NCI-H1436 treated with DMSO at 0.1 percent for 48 hours (cell line): ENCODE results near the gene PRIMA1.

Source experiments
- DNase-seq: peaks from one replicate; lab custom pipeline; 2025; lab: John Stamatoyannopoulos, UW

Gene PRIMA1

DNA sequence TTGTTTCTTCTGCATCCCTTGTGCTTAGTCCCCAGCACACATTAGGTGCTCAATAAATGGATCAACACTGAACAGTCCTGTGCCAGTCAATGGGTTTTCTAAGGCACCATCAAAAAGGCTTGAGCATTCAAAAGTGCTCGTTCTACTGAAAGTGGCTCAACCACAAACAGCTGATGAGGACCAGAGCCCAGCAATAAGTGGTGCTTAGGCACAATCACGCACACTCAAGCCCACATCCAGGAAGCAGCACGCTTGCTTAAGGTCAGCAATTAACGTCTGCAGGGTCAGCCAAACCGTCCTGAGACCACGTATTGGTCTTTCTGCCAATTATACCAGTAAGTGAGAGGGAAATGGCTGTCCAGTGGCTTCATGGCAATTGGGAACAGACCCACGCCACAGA is 56.5 kb downstream of the PRIMA1 start:
- DNase-seq, result no peak

DNA sequence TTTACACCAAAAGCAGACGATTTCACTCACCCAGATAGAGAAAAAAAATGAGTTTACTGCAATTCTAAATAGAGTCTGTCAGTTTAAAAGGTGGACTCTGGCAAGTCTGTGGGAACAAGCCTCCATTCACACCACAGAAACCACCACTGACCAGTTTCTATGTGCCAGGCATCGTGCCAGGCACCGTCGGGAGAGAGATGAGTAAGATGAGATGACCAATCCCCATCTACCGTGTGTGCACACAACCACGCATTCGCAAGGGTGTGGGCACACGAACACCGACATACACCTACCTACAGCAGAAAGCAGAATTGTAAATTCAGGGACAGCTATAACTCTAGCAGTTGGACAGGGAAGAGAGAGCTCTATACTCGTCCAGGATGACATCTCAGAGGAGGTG is 58.3 kb downstream of the PRIMA1 start:
- DNase-seq, result no peak

DNA sequence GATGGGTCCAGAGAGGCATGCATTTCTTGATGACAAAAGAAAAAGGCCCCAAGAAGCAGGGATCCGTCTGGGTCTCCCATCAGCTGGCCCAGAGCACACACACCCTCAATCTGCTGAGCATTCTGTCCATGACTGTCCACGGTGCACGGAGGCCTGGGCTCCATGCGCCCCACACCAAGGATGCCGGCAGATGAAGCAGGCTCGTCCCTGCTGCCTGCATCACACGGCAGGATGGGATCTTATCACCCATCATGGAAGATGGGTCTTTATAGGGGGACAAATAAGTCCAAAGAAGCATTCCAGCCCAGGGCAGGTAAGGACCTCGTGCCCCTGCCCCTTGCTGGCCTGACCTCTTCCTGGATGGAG is 59.7 kb downstream of the PRIMA1 start:
- DNase-seq, result no peak

DNA sequence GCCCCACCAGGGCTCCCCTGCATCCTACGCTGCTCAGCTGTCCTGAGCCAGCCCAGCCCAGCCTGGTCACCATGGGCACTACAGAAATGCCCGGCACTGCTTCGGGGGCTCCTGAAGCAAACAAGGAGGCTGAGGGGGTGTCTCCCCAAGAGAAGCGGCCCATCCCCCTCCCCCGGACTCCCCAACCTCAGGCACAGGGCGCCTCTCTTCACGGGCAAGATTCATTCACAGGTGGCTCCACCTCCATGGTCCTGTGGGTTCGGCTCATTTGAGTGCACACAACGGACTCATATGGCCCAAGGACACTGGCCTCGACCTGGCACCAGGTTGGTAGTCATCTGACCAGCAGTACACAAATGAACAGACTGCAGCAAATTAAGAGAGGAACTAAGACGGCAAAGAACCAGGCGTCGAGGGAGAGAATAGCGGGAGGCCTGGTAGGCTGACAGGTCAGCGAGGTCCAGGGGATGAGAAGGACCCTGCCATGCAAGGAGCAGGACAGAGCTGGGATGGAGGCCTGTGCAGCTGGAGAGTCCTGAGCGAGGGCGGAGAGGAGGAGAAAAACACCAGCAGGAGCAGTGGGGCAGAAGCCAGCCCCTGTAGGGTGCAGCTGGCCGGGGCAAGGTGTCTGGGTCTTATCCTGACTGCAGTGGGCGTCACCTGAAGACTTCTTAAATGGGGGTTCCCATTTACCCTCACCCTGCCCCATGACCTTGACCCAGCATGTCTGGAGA is 60.2 kb downstream of the PRIMA1 start:
- no peak for DNase-seq

DNA sequence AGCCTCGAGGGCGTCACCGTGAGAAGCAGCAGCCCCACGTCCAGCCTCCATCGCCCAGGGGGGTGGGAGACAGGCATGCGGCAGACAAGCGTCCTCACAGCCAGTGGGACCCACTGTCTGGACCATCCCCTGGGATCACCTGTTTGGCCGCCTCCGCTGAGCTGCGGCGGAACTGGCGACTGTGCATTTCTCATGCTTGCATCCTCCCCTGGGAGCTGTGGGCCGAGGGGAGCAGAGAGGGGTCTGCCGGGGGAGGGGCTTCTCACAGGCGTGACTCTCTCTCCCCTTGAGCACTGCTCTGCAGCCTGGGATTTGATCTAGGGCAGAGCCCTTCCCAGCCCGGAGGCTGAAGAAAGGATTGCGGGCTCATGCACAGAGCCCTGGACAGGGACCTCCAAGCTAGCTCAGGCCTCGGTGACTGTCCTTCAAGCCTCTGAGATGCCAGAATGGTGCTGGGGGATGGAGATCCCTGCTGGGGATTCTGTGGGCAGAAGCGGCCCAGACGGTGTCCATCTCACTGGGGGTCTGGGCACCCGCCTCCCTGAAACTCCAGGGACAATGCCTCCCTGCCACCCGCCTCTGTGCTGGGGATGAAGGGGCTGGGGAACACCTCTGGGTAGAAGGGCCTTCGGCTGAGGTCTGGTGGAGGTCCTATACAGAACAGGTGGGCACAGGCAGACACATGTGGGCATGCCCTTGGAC is 61.1 kb downstream of the PRIMA1 start:
- DNase-seq, result no peak

DNA sequence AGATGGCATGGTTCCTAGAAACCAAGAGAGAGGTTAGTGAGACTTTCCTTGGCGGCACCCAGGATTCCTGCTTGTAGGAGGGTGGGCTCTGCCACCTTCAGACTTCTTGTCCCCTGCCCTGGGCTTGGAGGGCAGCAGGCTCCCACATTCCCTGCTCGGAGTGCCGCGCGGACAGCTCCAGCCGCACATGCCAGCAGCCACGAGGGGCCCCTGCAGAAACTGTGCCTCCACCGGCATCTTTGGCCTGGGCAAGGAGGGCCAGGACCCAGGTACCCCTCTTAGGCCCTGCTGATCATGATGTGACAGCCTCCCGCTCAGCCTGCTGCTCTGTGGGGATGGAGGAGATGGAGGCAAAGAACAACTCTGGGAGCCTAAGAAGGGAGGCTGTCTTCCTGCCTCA is 62.3 kb downstream of the PRIMA1 start:
- DNase-seq, result no peak

DNA sequence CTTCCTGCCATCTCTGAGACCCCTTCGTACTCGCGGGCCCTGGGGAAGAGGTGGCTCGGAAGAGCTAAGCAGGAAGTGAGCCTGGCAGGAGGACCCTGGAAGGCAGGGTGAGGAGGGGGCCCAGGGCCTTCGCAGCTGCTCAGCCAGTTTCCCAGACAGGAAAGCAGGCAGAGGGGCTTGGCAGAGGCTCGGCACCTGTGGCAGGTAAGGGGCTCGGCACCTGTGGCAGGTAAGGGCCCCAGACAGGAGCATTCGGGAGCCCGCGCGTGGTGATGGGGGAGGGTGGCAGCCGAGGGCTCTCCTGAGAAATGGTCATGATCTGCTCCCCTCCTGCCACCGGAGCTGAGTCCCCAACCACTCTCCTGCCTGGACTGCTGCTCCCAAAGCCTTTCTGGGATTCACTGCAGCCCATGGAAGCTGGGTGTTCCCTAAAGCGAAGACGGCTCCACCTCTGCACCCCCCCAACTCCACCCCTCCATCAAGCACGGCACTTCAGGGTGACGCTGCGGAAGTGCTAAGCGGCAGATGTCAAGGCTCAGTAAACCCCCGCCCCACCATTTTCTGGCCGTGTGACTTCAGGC is 63.2 kb downstream of the PRIMA1 start:
- no peak for DNase-seq

DNA sequence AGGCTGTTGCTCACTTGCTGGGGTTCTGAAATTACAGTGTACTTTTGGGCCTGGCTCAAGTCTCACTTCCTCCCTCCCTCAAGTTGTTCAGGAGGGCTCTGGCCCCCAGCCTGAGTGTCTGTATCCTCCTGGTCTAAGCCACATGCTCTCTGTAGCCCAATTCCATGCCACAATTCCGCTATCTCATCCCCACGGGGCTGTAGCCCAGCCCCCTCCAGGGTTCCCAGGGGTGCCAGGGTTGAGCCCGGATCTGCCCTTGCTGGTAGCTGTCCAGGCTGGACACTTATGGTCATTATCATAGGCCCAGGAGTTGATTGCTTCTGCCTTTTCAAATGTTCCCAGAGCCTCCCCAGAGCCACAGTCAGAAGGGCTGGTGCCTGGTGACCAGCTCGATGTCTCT is 65.3 kb downstream of the PRIMA1 start:
- no peak for DNase-seq

DNA sequence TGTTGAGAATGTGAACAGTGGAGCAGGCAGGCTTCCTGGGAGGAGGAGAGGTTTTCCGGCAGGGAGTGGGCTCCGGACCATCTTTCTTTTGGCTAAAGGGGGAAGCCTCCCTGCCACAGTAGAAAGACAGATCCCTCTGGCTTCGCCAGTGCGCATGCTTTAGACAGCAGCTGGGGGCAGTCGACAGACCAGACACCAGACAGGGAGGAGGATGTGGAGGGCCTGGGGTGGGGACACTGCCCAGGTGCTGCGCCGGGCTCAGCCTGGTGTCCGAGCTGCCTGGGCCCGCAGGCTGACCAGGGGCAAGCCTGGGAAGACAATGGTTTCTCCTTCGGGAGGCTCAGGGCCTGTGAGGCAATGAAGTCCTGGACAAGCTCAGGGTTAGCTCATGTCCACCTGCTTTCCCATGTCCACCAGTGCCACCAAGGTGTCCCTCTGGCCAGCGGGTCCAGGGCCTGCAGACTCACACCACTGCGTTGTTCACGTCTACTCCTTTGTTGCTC is 67.3 kb downstream of the PRIMA1 start:
- DNase-seq, result no peak

DNA sequence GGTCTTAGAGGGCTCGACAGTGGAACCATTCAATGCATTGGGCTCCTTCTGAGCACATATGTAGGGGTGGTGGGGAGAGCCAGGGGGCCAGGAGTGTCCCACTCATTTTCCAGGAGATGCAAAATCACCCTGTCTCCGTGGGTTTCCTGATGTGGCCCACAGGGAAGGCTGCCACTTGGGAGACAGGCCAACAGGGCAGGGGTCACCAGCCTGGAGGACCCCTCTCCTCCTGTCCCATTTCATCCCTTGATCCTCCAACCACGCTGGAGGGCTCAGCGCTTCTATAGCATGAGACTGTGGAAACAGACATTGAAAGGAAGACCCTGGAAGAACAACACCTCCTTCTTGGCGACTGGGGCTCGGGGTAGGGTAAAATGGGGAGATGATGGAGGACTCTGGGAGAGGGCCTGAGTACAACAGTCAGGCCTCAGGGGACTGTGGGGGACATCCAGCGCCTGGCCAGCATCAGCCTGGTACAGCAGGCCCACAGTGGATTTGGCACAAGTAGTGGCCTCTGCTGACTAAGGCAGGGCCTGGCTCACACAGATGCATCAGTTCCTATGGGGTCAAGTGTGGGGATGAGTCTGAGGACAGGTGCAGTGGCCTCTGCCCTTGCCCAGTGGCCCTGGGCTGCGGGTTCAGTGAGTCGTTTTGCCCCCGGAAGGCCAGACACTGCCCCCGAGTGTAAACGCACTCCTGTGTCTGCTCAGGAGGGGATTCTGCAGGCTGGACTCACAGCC is 68.0 kb downstream of the PRIMA1 start:
- no peak for DNase-seq

DNA sequence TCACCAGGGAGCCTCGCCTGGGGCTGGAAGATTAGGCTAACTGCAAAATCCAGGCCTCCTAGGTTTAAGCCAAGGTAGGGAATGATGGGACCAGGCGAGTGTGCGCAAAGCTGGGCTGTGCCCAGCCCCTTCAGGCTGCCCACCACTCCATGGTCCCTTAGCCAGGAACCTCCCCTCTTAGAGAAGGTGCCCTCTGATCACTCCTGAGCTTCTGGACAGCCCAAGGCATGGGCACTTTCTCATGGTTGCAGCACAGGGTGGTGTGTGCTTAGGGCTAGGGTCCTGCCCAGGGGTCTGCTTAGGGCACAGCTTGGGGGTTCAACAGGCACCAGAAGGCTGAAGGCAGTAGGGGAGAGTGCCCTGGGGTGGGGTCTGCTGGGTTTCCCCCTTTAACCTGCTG is 69.0 kb downstream of the PRIMA1 start:
- no peak for DNase-seq

DNA sequence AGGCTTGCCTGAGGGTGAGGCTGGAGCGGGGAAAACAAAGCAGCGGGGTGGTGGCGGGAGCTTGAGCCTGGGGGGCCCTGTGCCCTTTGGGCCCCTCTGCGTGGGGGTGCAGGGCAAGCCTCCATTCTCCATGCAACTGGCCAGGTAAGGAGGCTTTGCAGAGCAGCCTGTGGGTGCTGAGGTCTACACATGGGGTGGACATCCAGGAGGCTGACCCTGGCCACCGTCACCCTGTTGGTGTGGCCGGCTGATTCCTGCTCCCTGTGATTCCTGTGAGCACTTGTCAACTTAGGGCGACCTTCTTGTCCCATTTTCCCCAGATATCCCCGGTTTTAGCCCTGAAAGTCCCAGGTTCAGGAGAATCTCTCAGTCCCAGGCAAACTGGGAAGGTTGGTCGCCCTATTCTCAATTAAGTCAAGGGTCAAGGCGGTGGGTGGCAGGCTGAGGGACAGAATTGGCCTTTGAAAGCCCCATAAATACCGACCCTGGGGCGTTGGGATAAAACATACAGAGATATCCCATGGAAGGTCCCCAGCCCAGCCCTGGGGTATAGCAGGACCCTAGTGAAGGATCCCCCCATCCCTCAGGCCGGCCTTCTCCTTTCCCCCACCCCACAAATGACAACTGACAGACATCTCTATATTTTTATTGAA is 70.5 kb downstream of the PRIMA1 start:
- no peak for DNase-seq

DNA sequence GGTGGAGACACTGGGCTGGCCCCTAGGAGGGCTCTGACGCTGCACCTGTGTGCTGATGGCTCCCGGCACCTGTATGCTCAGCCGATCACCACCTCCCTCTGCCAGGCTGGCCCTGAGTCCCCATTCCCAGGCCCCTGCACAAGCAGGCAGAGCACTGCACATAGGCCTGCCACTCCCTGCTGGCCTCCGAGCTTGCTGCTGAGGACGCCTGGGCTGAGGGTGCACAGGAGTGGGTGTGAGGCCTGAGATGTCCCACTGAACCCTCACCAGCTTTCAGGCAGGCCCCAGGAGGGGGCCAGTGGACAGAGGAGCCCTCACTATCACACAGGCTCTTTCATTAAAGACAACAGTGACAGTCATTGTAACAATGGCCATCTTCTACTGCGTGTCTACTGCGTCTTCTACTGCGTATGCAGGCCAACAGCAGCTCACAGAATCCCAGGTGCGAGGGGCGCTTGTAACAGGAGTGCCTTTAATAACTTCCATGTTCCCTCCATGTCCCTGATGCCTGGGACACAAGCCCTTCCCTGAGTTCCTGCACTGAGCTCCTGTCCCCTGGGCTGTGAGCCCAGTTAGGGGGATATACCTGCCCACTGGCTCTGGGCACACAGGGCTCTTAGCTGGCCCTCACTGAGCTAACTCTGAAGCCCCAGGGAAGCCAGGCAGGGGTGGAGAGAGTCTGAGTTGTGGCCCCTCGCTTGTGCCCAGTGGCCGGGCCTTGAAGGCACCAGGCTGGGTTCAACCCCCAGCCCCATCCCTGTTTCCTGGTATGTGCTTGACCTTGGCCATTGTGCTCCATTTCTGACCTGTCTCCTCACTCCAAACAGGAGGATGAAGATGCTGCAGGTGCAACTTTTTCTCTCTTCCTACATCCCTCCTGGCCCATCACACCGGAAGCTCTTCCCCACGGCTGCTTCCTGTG is 71.3 kb downstream of the PRIMA1 start:
- DNase-seq, result no peak

DNA sequence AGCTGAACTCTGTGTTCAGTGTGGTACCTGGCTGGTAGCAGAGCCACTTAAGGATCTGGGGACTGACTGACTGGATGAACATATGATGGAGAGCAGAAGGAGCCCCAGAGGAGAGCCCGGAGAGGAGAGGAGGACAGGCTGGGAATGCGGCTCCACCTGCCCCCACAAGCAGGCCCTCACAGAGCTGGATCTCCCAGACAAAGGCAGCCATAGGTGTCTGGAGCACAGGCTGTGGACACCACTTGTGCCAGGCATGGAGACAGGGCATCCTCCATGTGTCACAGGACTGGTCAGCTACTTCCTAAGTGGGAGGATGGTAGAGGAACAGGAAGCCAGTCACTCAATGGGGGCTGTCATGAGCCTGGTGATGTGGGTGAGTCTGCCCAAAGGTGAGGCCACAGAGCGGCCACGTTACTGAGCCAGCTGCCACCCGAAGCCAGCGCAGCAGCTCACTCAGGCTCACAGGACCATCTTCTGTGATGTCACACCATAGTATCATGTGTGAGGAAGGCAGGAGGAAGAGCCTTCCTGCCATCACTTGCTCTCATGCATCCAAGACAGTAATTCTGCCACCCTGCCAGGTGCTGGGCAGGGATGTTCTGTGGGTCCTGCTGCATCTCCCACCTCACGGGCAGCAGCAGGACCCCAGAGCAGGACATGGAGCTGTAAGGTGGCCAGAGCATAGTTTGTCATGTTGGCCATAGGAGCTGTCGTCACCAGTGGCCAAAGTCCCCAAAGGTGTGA is 72.1 kb downstream of the PRIMA1 start:
- DNase-seq, result no peak

DNA sequence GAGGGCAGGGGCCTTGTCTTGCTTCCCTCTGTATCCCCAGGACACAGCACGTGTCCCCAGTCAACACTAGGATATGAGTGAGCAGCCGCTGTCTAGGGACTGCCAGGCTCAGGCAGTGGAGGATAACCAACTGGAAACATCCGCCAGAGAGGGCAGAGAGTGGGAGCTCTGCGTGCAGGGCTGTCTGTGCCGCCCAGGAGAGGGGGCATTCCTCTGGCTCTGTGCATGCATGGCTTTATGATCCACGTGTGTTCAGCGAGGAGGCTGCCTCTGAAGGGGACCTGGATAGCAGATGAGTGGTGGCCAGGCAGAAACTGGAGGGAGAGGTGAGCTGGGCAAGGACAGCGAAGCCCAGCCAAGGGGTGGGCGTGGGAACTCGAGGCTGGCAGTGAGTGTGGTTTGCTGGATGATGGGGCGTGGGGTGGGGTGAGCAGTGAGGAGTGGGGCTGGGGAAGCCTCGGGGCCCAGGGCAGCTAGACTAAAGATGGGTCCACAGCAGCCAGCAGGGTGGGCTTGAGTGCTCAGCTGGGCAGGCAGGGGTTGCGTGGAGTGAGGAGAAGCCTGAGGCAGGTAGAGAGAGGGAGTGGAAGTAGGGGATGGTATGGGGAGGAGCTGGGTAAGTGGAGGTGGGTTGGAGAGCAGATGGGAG is 72.9 kb downstream of the PRIMA1 start:
- DNase-seq, result no peak

DNA sequence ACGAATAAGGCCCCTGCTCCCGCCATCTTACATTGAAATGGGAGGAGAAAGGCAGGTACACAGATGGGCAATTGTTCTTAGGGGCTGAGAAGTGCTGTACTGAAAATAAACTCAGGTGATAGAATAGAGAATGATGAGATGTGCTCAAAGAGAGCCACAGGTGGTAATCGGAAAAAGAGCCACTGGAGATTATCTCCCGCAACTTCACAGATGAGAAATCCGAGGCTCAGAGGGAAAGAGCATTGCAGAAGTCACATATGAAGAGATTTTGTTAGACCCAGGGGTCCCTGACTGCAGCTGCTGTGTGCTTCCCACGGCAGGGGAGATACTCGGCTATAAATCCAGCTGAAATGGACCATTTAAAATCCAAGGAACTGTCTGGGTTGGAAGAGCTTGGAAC is 73.7 kb downstream of the PRIMA1 start:
- DNase-seq, result no peak

DNA sequence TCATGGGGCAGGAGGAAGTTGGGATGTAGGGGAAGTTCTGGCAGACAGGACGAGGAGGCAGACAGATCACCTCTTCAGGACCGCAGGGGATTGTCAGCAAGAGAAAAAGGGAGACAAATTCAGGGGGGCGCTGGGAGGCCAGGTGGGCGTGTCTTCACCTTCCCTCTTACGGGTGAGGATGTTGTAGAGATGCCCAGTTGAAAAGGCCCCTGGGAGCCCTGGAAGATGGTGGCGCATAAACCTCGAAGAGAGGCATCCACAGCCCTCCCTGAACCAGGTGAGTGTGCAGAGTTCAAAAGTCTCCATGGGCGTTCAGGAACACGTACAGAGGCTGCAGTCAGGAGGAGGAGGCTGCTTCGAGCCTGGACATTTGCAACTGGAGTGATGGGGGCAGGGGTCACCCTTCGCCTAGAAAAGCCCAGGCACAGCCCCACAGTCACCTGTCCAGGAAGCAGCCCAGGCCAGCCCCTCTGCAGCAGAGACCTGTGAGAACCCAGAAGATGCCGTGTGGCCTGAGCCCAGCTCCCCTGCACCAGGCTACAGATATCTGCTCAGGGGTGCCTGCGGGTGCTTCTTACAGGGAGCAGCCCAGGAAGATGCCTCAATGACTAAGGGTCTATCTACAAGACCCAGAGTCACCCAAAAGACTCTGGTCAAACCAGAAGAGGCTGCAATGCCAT is 74.4 kb downstream of the PRIMA1 start:
- no peak for DNase-seq

DNA sequence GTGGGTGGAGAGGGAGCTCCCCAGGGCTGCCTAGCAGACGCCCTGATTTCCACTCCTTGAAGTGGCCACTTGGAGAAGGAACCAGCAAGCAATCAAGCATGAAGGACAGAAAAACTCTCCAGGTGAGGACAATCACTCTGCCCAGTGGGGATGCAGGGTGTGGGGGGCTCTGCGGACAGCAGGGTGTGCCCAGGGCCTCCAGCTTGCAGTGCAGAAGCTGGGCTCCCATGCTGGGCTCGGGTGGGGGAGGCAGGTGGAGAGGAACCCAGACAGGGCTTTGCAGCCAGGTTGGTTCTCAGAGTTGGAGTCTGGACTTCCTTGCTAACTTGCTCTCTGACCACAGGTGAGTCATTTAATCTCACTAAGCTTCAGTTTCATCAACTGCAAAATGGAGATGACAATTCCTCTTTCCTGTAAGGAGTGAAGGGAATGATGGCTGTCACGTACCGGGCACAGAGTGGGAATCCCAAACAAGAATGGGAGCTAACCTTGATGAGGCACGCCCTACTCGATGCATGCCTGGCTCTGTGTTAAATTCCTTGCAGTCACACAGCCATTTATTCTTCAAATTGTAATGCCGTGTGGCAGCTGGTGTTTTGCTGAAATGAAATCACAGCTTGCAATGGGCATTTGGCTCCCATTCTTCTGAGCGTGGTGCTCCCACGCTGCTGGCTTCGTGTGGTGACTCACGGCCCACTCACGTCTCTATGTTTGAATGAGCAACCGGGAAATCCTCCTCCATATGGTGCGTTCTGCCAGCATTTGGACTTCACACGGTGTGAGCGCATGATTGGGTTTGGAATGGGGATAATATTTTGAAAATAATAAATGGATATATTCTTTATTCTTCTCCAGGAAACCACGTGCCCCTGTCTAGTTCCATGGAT is 75.2 kb downstream of the PRIMA1 start:
- no peak for DNase-seq
